ENCODE data around the gene FYTTD1.

FYTTD1 gene

DNA sequence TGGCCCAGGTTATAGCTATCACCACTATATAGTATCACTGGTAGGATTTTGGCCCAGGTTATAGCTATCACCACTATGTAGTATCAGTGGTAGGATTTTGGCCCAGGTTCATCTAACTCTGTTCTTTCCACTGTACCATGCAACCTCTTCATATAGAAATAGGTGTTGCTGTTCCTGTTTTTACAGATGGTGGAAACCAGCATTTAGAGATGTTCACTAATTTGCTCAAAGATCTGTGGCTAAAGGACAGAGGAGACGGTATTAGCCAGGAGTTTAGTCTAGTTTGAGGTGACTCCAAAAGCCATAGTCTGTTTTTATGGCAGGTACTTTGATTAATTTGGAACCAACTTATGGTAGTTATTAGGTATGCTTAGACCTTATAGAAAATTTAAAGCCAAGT lies 44.4 kb downstream of the FYTTD1 start:
- no peak overlapping the region for H3K27ac ChIP-seq (ENCODE audit: low read length)
- H3K9ac ChIP-seq (ENCODE audit: low read length) = no peak overlapping the region
- no peaks in the 10 kb centered on the region for H3K4me1 ChIP-seq (ENCODE audit: control insufficient read depth, low read depth, low read length)
- H3K9me3 ChIP-seq (ENCODE audit: control insufficient read depth, low read depth, low read length) = no peaks in the 10 kb centered on the region
- H3K4me3 ChIP-seq (ENCODE audit: low read length) = no peak overlapping the region
- peaks cover 10% of the 10 kb centered on the region for H3K27me3 ChIP-seq (ENCODE audit: control insufficient read depth, insufficient read depth, low read length)
- no peaks in the 10 kb centered on the region for H3K36me3 ChIP-seq (ENCODE audit: control insufficient read depth, low read depth, low read length)

DNA sequence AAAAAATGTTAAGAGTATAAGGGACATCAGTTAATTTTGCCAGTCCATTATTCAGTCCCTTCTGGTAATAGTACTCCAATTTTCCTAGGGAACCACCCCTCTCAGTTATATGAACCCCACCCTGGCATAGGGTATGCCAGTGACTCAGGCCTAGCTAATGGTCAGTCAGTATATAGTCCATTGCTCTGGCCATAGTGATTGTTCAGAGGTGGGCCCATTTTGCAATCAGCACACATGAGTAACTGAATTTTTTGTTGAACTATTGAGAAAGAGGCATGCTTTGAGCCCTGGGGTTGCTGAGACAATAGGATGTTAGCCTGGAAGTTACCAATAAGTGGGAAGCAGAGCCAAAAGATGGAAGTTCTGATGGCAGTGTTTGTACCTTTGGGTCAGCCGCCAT lies 45.5 kb downstream of the FYTTD1 start:
- Histone ChIP-seq H3K27ac (ENCODE audit: low read length) (no peak overlapping the region), H3K4me3 (ENCODE audit: low read length) (no peak overlapping the region), H3K27me3 (ENCODE audit: control insufficient read depth, insufficient read depth, low read length) (peaks cover 2% of the 10 kb centered on the region), H3K4me1 (ENCODE audit: control insufficient read depth, low read depth, low read length) (no peaks in the 10 kb centered on the region), H3K9ac (ENCODE audit: low read length) (no peak overlapping the region), H3K36me3 (ENCODE audit: control insufficient read depth, low read depth, low read length) (no peaks in the 10 kb centered on the region), H3K9me3 (ENCODE audit: control insufficient read depth, low read depth, low read length) (no peaks in the 10 kb centered on the region)

DNA sequence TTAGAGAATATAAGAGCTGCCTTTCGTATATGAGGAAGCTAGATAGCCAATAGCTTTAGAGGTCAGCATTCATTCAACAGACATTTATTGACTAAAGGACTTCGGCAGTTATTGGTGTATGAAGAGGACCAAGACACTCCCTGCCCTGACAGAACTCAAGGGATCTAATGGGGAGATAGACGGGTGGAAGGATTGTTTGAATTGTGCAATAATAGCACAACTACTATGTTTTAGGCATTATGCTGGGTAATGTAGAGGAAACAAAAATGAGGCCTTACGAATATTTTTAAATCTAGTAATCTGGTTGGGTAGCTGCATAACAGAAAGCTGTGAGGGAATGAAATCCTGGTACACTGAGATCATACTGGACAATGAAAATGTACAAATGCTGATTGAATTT lies 46.4 kb downstream of the FYTTD1 start:
- Histone ChIP-seq H3K27me3 (ENCODE audit: control insufficient read depth, insufficient read depth, low read length) (no peaks in the 10 kb centered on the region), H3K4me3 (ENCODE audit: low read length) (no peak overlapping the region), H3K9me3 (ENCODE audit: control insufficient read depth, low read depth, low read length) (no peaks in the 10 kb centered on the region), H3K9ac (ENCODE audit: low read length) (no peak overlapping the region), H3K36me3 (ENCODE audit: control insufficient read depth, low read depth, low read length) (no peaks in the 10 kb centered on the region), H3K4me1 (ENCODE audit: control insufficient read depth, low read depth, low read length) (no peaks in the 10 kb centered on the region), H3K27ac (ENCODE audit: low read length) (no peak overlapping the region)

DNA sequence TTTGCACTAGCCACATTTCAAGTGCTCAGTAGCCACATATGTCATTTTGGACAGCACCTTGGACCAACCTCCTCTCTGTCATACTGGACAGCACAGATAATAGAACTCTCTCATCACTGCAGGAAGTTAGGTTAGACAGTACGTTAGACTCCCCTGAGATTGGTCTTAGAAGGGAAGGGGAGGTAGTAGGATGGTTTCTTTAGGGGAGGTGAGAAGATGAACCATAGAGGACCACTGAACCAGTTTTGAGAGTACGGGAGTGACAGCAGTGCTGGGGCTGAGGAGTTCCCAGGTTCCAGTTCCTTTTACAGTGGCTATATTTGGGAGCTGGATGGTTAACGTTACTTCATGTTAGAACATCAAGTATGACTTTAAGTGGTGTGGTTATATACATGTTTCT lies 49.2 kb downstream of the FYTTD1 start:
- Histone ChIP-seq H3K4me1 (ENCODE audit: control insufficient read depth, low read depth, low read length) (no peaks in the 10 kb centered on the region), H3K36me3 (ENCODE audit: control insufficient read depth, low read depth, low read length) (no peaks in the 10 kb centered on the region), H3K27me3 (ENCODE audit: control insufficient read depth, insufficient read depth, low read length) (no peaks in the 10 kb centered on the region), H3K27ac (ENCODE audit: low read length) (no peak overlapping the region), H3K9me3 (ENCODE audit: control insufficient read depth, low read depth, low read length) (no peaks in the 10 kb centered on the region), H3K9ac (ENCODE audit: low read length) (no peak overlapping the region), H3K4me3 (ENCODE audit: low read length) (no peak overlapping the region)

DNA sequence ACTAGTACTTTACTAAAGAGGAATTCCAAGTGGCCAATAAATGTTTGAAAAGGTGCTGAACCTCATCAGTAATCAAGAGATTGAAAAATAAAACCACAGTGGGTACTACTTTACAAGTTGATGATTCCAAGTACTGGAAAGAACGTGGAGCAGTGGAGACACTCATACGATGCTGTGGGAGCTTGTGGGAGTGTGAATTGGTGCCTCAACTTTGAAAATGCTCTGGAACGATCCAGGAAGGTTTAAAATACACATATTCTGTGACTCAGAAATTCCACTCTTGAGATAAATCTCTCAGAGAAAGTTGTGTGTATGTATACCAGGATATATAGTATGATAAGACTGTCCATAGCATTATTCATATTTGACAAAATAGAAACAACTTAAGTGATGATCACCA lies 50.7 kb downstream of the FYTTD1 start:
- H3K4me3 ChIP-seq (ENCODE audit: low read length) = no peak overlapping the region
- H3K9me3 ChIP-seq (ENCODE audit: control insufficient read depth, low read depth, low read length) = no peaks in the 10 kb centered on the region
- H3K27me3 ChIP-seq (ENCODE audit: control insufficient read depth, insufficient read depth, low read length) = no peaks in the 10 kb centered on the region
- no peaks in the 10 kb centered on the region for H3K4me1 ChIP-seq (ENCODE audit: control insufficient read depth, low read depth, low read length)
- H3K9ac ChIP-seq (ENCODE audit: low read length) = no peak overlapping the region
- H3K36me3 ChIP-seq (ENCODE audit: control insufficient read depth, low read depth, low read length) = no peaks in the 10 kb centered on the region
- no peak overlapping the region for H3K27ac ChIP-seq (ENCODE audit: low read length)

DNA sequence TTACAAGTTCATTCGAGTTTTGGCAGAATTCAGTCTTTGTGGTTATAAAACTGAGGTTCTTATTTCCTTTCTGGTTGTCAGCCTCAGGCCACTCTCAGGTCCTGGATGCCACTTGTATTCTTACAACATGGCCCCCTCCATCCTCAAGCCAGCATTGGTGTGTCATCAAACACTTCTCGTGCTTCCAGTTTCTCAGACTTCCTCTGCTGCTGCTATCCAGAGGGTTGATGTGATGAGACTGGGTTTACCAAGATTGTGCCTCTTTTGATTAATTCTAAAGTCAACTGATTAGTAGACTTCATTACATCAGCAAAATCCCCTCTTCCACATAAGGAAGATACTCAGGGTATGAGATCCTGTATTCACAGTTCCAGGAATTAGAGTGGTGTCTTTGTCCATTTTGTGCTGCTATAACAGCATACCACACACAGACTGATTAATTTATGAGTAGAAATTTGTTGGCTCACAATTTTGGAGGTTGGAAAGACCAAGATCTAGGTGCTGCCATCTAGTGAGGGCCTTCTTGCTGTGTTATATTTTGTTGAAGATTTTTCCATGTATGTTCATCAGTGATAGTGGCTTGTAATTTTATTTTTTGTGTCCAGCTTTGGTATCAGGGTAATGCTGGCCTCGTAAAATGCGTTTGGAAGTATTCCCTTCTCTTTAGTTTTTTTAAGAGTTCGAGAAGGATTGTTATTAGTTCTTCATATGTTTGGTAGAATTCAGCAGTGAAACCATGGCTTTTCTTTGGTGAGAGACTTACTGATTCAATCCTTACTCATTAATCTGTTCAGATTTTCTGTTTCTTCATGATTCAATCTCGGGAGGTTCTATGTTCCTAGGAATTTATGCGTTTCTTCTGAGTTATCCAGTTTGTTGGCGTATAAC lies 52.5 kb downstream of the FYTTD1 start:
- Histone ChIP-seq H3K27ac (ENCODE audit: low read length) (no peak overlapping the region), H3K4me1 (ENCODE audit: control insufficient read depth, low read depth, low read length) (no peaks in the 10 kb centered on the region), H3K9ac (ENCODE audit: low read length) (no peak overlapping the region), H3K4me3 (ENCODE audit: low read length) (no peak overlapping the region), H3K9me3 (ENCODE audit: control insufficient read depth, low read depth, low read length) (no peaks in the 10 kb centered on the region), H3K36me3 (ENCODE audit: control insufficient read depth, low read depth, low read length) (no peaks in the 10 kb centered on the region), H3K27me3 (ENCODE audit: control insufficient read depth, insufficient read depth, low read length) (no peaks in the 10 kb centered on the region)

DNA sequence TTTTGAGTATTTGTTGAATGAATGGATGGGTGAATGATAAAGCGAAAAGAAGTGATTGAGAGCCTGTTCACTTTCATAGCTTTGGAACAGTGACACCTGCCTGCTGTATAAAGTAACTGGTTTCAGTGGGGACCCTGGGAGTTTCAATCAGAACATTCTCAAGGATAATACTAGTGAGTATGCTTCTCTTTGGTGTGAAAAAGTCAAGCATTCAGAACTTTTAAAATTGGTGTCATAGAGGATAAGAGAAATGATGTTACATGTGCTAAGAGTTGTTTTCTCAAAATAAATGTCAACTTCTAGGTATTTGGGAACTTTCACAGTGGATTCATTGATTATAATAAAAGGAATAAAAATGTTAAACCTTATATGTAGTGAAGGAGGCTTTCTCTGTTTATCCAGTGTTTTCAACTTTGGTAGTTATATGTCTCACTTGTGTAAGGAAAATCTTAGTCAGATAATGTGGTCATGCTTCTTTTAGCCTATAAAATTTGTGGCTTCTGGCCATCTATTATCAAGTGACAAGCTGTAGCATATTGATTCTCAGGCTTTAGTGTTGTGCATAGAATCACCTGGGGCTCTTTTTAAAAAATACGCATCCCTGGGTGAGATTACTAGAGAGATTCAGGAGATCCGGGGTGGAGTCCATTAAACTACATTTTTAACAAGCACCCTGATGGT lies 53.2 kb downstream of the FYTTD1 start:
- Histone ChIP-seq H3K27me3 (ENCODE audit: control insufficient read depth, insufficient read depth, low read length) (no peaks in the 10 kb centered on the region), H3K9ac (ENCODE audit: low read length) (no peak overlapping the region), H3K4me3 (ENCODE audit: low read length) (no peak overlapping the region), H3K4me1 (ENCODE audit: control insufficient read depth, low read depth, low read length) (no peaks in the 10 kb centered on the region), H3K9me3 (ENCODE audit: control insufficient read depth, low read depth, low read length) (no peaks in the 10 kb centered on the region), H3K36me3 (ENCODE audit: control insufficient read depth, low read depth, low read length) (no peaks in the 10 kb centered on the region), H3K27ac (ENCODE audit: low read length) (no peak overlapping the region)

DNA sequence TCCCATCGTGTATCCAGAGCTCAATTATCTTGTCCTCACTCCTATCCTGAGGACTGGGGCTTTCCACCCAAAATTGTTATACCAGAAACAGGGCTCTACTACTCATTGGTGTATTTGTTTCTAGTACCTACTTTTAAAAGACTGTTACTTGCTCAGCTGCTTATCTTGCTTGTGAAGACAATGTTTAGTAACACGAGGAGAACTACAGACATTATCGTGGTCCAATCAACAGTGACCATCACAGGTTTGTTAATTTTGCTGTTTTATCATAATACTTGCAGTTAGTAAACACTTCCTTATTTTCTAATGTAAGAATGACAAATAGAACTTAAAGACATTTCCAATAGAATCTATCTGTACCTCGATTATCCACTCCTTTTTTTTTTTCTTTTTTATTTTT lies 54.8 kb downstream of the FYTTD1 start:
- Histone ChIP-seq H3K27me3 (ENCODE audit: control insufficient read depth, insufficient read depth, low read length) (no peaks in the 10 kb centered on the region), H3K36me3 (ENCODE audit: control insufficient read depth, low read depth, low read length) (no peaks in the 10 kb centered on the region), H3K9ac (ENCODE audit: low read length) (no peak overlapping the region), H3K9me3 (ENCODE audit: control insufficient read depth, low read depth, low read length) (no peaks in the 10 kb centered on the region), H3K27ac (ENCODE audit: low read length) (no peak overlapping the region), H3K4me3 (ENCODE audit: low read length) (no peak overlapping the region), H3K4me1 (ENCODE audit: control insufficient read depth, low read depth, low read length) (no peaks in the 10 kb centered on the region)

DNA sequence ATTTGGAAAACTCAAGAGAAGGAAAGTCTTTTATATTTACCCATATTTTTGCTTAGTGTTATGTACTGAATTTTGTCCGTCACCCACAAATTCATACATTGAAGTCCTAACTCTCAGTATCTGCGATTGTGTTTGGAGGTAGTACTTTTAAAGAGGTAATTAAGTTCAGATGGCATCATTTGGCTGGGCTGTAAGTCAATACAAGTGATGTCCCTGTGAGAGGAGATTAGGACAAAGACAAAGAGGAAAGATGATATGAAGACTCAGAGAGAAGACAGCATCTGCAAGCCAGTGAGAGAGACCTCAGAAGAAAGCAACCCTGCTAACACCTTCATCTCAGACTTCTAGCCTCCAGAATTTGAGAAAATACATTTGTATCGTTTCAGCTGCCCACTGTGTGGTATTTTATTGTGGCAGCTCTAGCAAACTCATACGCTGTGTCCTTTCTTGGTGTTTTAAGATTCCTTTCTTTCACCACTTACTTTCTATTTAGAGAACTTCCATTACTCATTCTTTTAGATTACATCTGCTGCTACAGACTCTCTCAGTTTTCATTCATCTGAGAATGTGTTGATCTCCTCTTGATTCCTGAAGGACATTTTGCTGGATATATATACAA lies 58.4 kb downstream of the FYTTD1 start:
- no peaks in the 10 kb centered on the region for H3K27me3 ChIP-seq (ENCODE audit: control insufficient read depth, insufficient read depth, low read length)
- no peaks in the 10 kb centered on the region for H3K4me1 ChIP-seq (ENCODE audit: control insufficient read depth, low read depth, low read length)
- no peak overlapping the region for H3K9ac ChIP-seq (ENCODE audit: low read length)
- no peak overlapping the region for H3K4me3 ChIP-seq (ENCODE audit: low read length)
- H3K9me3 ChIP-seq (ENCODE audit: control insufficient read depth, low read depth, low read length) = no peaks in the 10 kb centered on the region
- no peaks in the 10 kb centered on the region for H3K36me3 ChIP-seq (ENCODE audit: control insufficient read depth, low read depth, low read length)
- no peak overlapping the region for H3K27ac ChIP-seq (ENCODE audit: low read length)

DNA sequence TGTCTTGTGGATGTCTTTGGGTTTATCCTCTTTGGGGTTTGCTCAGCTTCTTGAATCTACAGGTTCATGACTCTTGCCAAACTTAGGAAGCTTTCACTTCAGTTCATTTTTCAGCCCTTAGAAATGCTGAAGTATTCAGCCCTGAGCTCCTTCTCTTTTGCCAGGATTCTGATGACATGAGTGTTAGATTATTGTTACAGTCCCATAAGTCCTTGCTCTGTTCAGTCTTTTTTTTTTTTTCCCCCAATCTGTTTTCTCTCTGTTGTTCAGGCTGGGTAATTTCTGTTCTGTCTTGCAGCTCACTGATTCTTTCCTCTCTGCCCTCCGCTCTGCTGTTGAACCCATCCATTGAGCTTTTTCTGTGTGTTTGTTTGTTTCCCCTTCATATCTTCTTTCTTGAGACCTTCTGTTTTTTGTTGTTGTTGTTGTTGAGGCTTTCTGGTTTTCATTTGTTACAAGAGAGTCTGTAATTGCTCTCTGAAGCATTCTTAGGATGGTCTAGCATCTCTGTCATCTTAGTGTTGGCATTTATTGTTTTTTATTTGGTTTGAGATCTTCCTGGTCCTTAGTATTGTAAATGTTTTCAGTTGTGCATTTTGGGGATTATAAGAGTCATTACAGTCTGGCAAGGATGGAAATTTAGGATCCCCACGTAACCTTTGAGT lies 59.8 kb downstream of the FYTTD1 start:
- H3K9me3 ChIP-seq (ENCODE audit: control insufficient read depth, low read depth, low read length) = no peaks in the 10 kb centered on the region
- no peak overlapping the region for H3K9ac ChIP-seq (ENCODE audit: low read length)
- H3K4me1 ChIP-seq (ENCODE audit: control insufficient read depth, low read depth, low read length) = no peaks in the 10 kb centered on the region
- no peak overlapping the region for H3K27ac ChIP-seq (ENCODE audit: low read length)
- H3K36me3 ChIP-seq (ENCODE audit: control insufficient read depth, low read depth, low read length) = no peaks in the 10 kb centered on the region
- no peaks in the 10 kb centered on the region for H3K27me3 ChIP-seq (ENCODE audit: control insufficient read depth, insufficient read depth, low read length)
- no peak overlapping the region for H3K4me3 ChIP-seq (ENCODE audit: low read length)

DNA sequence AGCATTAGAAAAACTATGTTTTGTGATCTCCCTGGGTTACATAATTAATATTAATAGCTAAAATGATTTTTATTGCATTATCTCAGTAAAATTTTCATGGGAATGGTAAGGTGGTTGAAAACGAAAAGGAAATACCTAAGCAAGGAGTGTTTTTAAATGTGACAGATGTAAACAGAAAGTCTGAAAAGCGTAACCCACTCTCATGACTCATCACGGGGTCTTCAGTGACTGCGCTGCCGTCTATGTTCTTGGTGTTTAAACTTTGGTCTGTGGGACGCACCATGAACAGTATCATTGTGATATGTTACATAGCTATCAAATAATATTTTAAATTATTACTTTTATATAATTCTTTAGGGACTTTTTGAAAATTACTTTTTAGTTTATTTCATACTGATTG lies 61.2 kb downstream of the FYTTD1 start:
- H3K27ac ChIP-seq (ENCODE audit: low read length) = no peak overlapping the region
- no peak overlapping the region for H3K9ac ChIP-seq (ENCODE audit: low read length)
- no peaks in the 10 kb centered on the region for H3K27me3 ChIP-seq (ENCODE audit: control insufficient read depth, insufficient read depth, low read length)

More for the DNA sequence above, 61.2 kb downstream of the FYTTD1 start:
- Histone ChIP-seq H3K4me3 (ENCODE audit: low read length) (no peak overlapping the region), H3K9me3 (ENCODE audit: control insufficient read depth, low read depth, low read length) (no peaks in the 10 kb centered on the region), H3K36me3 (ENCODE audit: control insufficient read depth, low read depth, low read length) (no peaks in the 10 kb centered on the region), H3K4me1 (ENCODE audit: control insufficient read depth, low read depth, low read length) (no peaks in the 10 kb centered on the region)
